ENCODE measurements around the gene PHIP.
"Not testable (repeated sequence)": the region's sequence is repeated elsewhere in the genome, so short reads cannot be mapped to it uniquely, and the experiment has no call there.

Gene PHIP

DNA sequence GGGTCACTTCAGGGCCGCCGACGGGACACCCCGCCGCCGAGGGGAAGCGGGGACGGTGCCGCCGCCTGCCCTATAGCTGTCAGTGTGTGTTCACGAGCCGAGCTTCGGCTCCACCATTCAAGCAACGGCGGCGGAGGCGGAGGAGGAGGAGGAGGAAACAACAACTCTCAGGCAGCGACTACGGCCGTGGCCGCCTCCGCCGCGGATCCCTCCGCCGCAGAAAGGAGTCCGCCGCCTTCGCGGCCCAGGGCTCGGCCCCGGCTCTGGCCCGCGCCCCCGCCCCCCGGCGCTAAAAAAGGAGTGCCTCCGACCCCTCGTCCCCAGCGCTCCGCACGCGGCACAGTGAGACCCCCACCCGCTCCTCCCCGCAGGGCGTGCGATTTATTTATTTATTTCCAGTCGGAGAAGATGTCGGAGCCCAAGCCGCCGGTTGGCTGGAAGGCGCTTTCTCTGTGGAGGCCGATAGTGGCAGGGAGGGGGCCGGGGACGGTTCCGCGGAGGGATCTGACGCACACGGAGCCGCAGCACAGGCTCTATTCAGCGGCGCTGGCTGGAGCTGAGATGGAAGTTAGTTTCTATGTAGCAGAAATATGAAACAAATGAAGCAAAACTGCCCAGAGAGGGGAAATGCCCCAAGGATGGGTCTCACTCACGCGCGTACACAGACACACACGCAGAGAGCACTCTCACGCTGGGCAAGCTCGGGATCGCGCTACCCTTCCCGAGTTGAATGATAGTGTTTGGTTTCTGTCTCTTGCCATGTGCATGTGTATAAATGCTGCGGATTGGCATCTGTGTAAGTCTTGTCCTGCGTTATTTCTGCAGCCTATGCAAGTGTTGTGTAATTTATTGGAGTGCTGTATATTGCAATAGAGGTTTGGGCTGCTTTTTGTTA, at the start of gene PHIP:
Gene PHIP (minus strand): TSS at position 180 of the 895 bp plus-strand sequence. CDS start 186 bp downstream, outside the sequence.
- Mint-ChIP-seq H3K27me3 (ENCODE audit: low read depth) (peaks cover 19% of the 10 kb centered on the region), H3K9me3 (no peaks in the 10 kb centered on the region), H3K4me3 (peak within 1 kb of the TSS; percentile 93), H3K27ac (peak within 1 kb of the TSS; percentile 96), H3K4me1 (ENCODE audit: low read depth) (peaks cover 36% of the 10 kb centered on the region), H3K36me3 (ENCODE audit: low read depth) (peaks cover 17% of the 10 kb centered on the region)
- peak; percentile 90 for DNase-seq (ENCODE audit: low spot score)

- Mint-ChIP-seq H3K4me3 (no peak overlapping the region), H3K36me3 (ENCODE audit: low read depth) (no peaks in the 10 kb centered on the region), H3K27ac (no peak overlapping the region), H3K9me3 (no peaks in the 10 kb centered on the region), H3K4me1 (ENCODE audit: low read depth) (no peaks in the 10 kb centered on the region), H3K27me3 (ENCODE audit: low read depth) (no peaks in the 10 kb centered on the region)
- DNase-seq (ENCODE audit: low spot score): no peak
Measured at GRCh38 chr6:79127660-79128059, 49.6 kb upstream of the PHIP start.

GRCh38 chr6:79119217-79119616, 41.2 kb upstream of the PHIP start:
- Mint-ChIP-seq H3K4me1 (ENCODE audit: low read depth) (peaks cover 15% of the 10 kb centered on the region), H3K4me3 (no peak overlapping the region), H3K9me3 (no peaks in the 10 kb centered on the region), H3K27me3 (ENCODE audit: low read depth) (peaks cover 15% of the 10 kb centered on the region), H3K36me3 (ENCODE audit: low read depth) (no peaks in the 10 kb centered on the region), H3K27ac (no peak overlapping the region)
- no peak for DNase-seq (ENCODE audit: low spot score)

DNA sequence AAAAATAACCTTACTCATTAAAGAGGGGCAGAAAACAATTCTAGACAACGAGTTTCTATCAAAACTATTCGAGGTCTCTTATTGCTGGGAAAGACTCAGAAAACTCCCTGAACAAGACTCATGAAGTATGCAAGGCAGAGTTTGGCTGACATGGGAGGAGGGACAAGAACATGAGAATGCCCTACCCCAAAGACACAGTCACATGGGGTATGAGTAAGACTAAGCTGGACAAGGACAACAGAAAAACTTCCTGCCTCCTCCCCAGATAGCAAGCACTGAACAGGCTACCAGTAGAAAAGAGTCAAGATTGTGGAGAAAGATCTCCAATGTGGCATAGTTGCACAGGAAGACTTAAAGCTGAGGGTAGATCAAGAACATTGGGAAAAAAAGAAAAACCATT, 39.7 kb upstream of the PHIP start:
- Mint-ChIP-seq H3K9me3 (no peaks in the 10 kb centered on the region), H3K4me1 (ENCODE audit: low read depth) (peaks cover 15% of the 10 kb centered on the region), H3K27ac (no peak overlapping the region), H3K4me3 (no peak overlapping the region), H3K27me3 (ENCODE audit: low read depth) (peaks cover 15% of the 10 kb centered on the region), H3K36me3 (ENCODE audit: low read depth) (no peaks in the 10 kb centered on the region)
- no peak for DNase-seq (ENCODE audit: low spot score)

GRCh38 chr6:79115553-79116182, 37.6 kb upstream of the PHIP start:
- Mint-ChIP-seq H3K4me3 (no peak overlapping the region), H3K9me3 (no peaks in the 10 kb centered on the region), H3K4me1 (ENCODE audit: low read depth) (peaks cover 15% of the 10 kb centered on the region), H3K36me3 (ENCODE audit: low read depth) (no peaks in the 10 kb centered on the region), H3K27me3 (ENCODE audit: low read depth) (peaks cover 12% of the 10 kb centered on the region), H3K27ac (no peak overlapping the region)
- DNase-seq (ENCODE audit: low spot score): no peak

- Mint-ChIP-seq H3K27me3 (ENCODE audit: low read depth) (peaks cover 5% of the 10 kb centered on the region), H3K36me3 (ENCODE audit: low read depth) (no peaks in the 10 kb centered on the region), H3K4me3 (no peak overlapping the region), H3K9me3 (no peaks in the 10 kb centered on the region), H3K4me1 (ENCODE audit: low read depth) (peaks cover 7% of the 10 kb centered on the region), H3K27ac (no peak overlapping the region)
- no peak for DNase-seq (ENCODE audit: low spot score)
Measured at GRCh38 chr6:79111549-79111948, 33.5 kb upstream of the PHIP start.

DNA sequence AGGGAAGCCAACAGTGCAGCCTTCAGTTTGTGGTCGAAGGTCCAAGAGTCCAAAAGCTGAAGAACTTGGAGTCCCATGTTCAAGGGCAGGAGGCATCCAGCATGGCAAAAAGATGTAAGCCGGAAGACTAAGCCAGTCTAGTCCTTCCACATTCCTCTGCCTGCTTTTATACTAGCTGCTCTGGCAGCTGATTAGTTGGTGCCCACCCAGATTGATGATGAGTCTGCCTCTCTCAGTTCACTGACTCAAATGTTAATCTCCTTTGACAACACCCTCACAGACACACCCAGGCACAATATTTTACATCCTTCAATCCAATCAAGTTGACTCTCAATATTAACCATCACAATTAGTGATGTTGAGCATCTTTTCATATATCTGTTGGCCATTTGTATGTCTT, 23.1 kb upstream of the PHIP start:
- H3K4me3 Mint-ChIP-seq: no peak overlapping the region
- H3K4me1 Mint-ChIP-seq (ENCODE audit: low read depth): no peaks in the 10 kb centered on the region
- peaks cover 18% of the 10 kb centered on the region for H3K27me3 Mint-ChIP-seq (ENCODE audit: low read depth)
- no peaks in the 10 kb centered on the region for H3K9me3 Mint-ChIP-seq
- DNase-seq (ENCODE audit: low spot score): no peak
- H3K36me3 Mint-ChIP-seq (ENCODE audit: low read depth): no peaks in the 10 kb centered on the region
- H3K27ac Mint-ChIP-seq: no peak overlapping the region

DNA sequence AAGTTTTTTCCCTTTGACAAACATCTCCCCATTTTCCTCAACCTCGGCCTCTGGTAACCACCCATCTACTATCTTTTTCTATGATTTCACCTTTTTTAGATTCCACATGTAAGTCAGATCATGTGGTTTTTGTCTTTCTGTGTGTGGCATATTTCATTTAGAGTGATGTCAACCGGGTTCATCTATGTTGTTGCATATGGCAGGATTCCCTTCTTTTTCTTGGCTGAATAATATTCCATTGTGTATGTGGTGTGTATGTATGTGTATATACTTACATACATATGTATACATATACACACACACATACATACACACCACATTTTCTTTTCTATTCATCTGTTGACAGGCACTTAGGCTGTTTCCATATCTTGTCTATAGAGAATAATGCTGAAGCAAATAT, 22.2 kb upstream of the PHIP start:
- Mint-ChIP-seq H3K27ac (no peak overlapping the region), H3K27me3 (ENCODE audit: low read depth) (peaks cover 13% of the 10 kb centered on the region), H3K4me3 (no peak overlapping the region), H3K9me3 (no peaks in the 10 kb centered on the region), H3K36me3 (ENCODE audit: low read depth) (no peaks in the 10 kb centered on the region), H3K4me1 (ENCODE audit: low read depth) (no peaks in the 10 kb centered on the region)
- DNase-seq (ENCODE audit: low spot score): no peak

GRCh38 chr6:79094938-79095337, 16.9 kb upstream of the PHIP start:
- H3K27ac Mint-ChIP-seq: no peak overlapping the region
- DNase-seq (ENCODE audit: low spot score): no peak
- H3K4me3 Mint-ChIP-seq: no peak overlapping the region
- H3K27me3 Mint-ChIP-seq (ENCODE audit: low read depth): peaks cover 17% of the 10 kb centered on the region
- H3K9me3 Mint-ChIP-seq: no peaks in the 10 kb centered on the region
- H3K36me3 Mint-ChIP-seq (ENCODE audit: low read depth): no peaks in the 10 kb centered on the region
- no peaks in the 10 kb centered on the region for H3K4me1 Mint-ChIP-seq (ENCODE audit: low read depth)

GRCh38 chr6:79091801-79092200, 13.7 kb upstream of the PHIP start:
- H3K27ac Mint-ChIP-seq; H3K36me3 Mint-ChIP-seq (ENCODE audit: low read depth); H3K9me3 Mint-ChIP-seq; H3K4me3 Mint-ChIP-seq; DNase-seq (ENCODE audit: low spot score); H3K4me1 Mint-ChIP-seq (ENCODE audit: low read depth): not testable (repeated sequence)
- H3K27me3 Mint-ChIP-seq (ENCODE audit: low read depth): peaks cover 31% of the 10 kb centered on the region

- DNase-seq (ENCODE audit: low spot score): no peak
- H3K27ac Mint-ChIP-seq: no peak overlapping the region
- H3K36me3 Mint-ChIP-seq (ENCODE audit: low read depth): no peaks in the 10 kb centered on the region
- H3K9me3 Mint-ChIP-seq: no peaks in the 10 kb centered on the region
- peaks cover 43% of the 10 kb centered on the region for H3K27me3 Mint-ChIP-seq (ENCODE audit: low read depth)
- no peak overlapping the region for H3K4me3 Mint-ChIP-seq
- no peaks in the 10 kb centered on the region for H3K4me1 Mint-ChIP-seq (ENCODE audit: low read depth)
Measured at GRCh38 chr6:79089552-79090404, 11.7 kb upstream of the PHIP start.

DNA sequence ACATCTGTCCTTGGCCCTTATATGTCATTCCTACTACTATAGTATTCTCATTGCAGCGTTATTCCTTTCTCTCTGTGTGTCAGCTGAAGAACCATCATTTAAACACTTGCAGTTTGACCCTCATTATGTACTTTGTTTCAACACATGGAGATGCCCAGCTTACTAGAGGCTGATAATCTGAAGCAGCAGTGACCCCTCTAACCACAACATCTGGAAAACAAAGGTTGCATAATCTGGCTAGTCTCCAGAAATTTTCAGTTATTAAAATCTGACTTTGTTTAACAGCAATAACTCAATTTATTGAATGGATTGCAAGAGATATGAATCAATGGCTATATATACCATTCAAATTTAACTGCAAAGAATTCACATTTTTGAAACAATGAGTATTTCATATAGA, 6.6 kb upstream of the PHIP start:
- peaks cover 9% of the 10 kb centered on the region for H3K4me1 Mint-ChIP-seq (ENCODE audit: low read depth)
- DNase-seq (ENCODE audit: low spot score): no peak

DNA sequence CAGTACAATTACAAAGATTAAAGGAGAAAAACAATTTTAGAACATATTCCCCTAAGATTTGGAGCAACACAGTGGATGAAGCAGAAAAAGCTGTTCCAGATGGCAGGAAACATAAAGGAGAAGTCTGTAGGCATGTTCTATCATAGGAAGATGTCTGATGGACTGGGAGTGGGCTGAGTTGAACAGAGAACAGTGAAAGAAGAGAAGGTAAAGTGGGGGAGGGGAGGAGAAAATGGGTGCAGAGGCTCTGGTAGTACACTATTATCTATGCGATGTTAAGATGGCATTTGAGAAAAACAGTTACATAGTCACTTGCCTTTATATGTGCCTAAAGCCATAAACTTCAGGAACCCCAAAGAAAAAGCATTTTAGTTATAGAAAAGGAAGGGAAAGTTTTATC, 4.2 kb upstream of the PHIP start:
- H3K4me1 Mint-ChIP-seq (ENCODE audit: low read depth): peaks cover 17% of the 10 kb centered on the region

More for the DNA sequence above, 6.6 kb upstream of the PHIP start:
- no peak overlapping the region for H3K27ac Mint-ChIP-seq
- no peak overlapping the region for H3K4me3 Mint-ChIP-seq
- H3K27me3 Mint-ChIP-seq (ENCODE audit: low read depth): peaks cover 65% of the 10 kb centered on the region
- H3K36me3 Mint-ChIP-seq (ENCODE audit: low read depth): no peaks in the 10 kb centered on the region
- H3K9me3 Mint-ChIP-seq: no peaks in the 10 kb centered on the region

GRCh38 chr6:79081663-79082062, 3.6 kb upstream of the PHIP start:
- H3K27ac Mint-ChIP-seq: no peak overlapping the region
- DNase-seq (ENCODE audit: low spot score): no peak
- no peak overlapping the region for H3K4me3 Mint-ChIP-seq
- peaks cover 17% of the 10 kb centered on the region for H3K4me1 Mint-ChIP-seq (ENCODE audit: low read depth)
- H3K9me3 Mint-ChIP-seq: no peaks in the 10 kb centered on the region
- peaks cover 41% of the 10 kb centered on the region for H3K27me3 Mint-ChIP-seq (ENCODE audit: low read depth)
- peaks cover 1% of the 10 kb centered on the region for H3K36me3 Mint-ChIP-seq (ENCODE audit: low read depth)

More for the DNA sequence above, 4.2 kb upstream of the PHIP start:
- H3K27me3 Mint-ChIP-seq (ENCODE audit: low read depth): peaks cover 47% of the 10 kb centered on the region
- H3K36me3 Mint-ChIP-seq (ENCODE audit: low read depth): no peaks in the 10 kb centered on the region
- H3K9me3 Mint-ChIP-seq: no peaks in the 10 kb centered on the region
- H3K4me3 Mint-ChIP-seq: no peak overlapping the region
- H3K27ac Mint-ChIP-seq: no peak overlapping the region
- DNase-seq (ENCODE audit: low spot score): no peak
